Measurements from ENCODE around the gene RNF126.
"Not testable (repeated sequence)": the region's sequence is repeated elsewhere in the genome, so short reads cannot be mapped to it uniquely, and the experiment has no call there.

RNF126 gene

DNA sequence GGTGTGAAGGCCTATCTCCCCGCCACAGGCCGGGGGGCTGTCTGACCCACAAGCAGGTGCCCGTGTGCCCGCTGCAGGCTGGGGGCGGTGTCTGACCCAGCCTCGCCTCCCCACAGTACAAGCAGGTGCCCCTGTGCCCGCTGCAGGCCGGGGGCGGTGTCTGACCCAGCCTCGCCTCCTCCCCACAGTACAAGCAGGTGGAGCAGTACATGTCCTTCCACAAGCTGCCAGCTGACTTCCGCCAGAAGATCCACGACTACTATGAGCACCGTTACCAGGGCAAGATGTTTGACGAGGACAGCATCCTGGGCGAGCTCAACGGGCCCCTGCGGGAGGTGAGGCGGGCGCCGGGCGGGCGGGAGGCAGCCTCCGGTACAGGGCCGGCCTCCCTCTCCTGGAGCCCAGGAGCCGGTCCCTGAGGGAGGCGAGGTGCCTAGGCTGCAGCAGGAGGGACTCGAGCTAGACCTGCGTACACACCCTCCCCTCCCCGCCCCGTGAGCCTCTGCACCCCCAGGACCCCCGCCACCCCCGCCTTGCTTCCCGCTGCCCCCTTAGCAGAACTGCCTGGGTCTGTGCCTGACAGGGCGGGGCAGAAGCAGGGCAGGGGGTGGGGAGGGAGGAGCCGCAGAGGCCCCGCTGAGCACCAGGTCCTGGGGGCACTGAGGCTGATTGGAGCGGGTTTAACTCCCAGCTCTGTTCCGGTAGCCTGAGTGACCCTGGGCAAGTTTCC is 52.8 kb downstream of the RNF126 start:
- no peak for DNase-seq

DNA sequence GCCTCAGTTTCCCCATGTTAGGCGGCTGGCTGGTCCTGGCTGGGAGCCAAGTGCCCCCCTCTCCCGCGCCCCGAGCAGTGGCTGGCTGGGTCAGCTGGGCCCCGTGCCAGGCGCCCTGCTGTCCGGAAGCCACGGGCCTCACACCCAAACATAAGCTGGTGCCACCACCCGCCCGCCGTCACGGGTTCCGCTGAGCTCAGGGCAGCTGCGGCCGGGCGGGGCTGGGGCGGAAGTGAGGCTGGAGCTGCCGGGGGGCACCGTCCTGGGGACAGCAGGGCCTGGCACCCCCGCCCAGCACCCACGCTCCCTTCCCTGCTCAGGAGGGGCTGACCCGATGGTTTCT is 54.0 kb downstream of the RNF126 start:
- no peak for DNase-seq

DNA sequence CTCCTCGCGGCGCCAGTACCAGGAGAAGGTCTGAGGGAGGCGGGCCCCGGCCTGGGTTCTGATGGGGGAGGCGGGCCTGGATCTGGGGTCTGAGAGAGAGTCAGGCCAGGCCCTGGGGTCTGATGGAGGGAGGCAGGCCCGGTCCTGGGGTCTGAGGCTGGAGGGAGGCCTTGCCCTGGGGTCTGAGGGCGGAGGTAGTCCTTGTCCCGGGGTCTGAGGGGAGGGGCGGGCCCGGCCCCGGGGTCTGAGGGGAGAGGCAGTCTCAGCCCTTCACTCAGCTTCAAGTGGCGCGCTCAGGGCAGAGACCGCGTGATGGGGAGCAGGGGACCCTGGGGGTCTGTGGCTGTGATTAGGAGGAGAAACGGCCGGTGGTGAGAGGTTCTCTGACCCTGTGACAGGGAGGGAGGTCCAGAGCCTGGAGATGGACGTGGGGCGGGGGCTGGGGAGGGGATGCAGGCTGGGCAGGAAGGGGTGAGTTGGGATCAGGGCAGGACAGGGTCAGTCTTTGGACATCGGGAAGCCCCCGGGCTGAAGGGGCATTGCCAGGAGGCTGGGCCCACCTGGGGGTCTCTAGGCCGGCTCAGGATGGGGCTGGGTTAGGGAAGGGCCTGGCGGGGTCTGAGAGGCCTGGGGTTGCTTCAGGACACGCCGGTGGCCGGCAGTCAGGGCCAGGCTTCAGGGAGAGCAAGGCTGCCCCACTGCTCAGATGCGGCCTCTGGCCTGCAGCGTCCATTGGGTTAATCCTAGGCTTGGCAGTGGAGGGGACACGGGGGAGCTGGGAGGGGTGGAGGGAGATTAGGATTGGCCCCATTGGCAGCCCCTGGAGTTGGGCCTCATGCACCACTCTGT is 54.6 kb downstream of the RNF126 start:
- DNase-seq: no peak

DNA sequence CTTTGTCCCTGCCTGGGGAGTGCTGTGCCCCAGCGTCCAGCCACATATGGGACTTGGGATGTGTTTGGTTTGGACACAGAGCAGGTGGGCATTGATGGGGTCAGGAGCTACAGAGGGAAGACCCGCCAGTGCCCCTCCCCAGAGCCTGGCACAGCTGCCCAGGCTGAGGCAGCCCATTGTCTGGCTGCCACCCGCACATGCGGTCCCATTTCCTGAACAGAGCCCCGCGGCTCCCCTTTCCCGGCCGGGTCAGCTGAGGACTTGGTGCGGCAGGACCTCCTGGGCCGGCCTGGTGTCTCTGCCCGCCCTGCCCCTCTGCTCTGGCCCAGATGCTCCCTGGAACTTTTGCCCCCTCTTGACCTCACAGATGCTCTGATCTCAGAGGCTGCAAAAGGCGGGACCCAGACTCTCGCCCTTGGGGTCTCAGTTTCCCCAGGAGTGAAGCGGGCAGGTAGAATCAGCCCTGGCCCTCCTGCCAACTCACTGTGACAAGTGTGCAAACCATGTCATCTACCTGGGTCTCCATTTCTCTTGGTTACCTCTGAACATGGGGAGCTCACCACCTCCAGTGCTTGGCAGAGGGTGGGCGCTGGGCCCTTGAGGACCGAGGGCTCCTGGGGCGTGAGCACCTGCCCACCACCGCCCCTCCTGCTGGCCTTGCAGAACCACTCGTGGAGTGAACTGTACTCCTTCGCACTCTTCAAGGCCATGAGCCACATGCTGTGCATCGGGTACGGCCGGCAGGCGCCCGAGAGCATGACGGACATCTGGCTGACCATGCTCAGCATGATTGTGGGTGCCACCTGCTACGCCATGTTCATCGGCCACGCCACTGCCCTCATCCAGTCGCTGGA is 55.5 kb downstream of the RNF126 start:
- DNase-seq: no peak

DNA sequence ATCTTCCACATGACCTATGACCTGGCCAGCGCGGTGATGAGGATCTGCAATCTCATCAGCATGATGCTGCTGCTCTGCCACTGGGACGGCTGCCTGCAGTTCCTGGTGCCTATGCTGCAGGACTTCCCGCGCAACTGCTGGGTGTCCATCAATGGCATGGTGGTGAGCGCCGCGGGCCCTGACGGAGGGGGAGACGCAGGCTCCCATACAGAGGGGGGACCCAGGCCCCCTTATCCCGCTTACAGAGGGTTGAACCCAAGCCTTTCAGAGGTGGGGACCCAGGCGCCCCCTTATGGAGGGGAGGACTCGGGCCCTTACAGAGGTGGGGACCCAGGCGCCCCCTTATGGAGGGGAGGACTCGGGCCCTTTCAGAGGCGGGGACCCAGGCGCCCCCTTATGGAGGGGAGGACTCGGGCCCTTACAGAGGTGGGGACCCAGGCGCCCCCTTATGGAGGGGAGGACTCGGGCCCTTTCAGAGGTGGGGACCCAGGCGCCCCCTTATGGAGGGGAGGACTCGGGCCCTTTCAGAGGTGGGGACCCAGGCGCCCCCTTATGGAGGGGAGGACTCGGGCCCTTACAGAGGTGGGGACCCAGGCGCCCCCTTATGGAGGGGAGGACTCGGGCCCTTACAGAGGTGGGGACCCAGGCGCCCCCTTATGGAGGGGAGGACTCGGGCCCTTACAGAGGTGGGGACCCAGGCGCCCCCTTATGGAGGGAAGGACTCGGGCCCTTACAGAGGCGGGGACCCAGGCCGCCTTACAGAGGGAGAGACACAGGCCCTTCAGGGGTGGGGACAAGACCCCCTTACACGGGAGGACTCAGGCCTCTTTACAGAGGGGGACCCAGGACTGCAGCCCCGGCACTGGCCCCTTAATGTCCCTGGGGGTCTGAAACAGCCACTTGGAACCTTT is 57.7 kb downstream of the RNF126 start:
- DNase-seq: not testable (repeated sequence)

DNA sequence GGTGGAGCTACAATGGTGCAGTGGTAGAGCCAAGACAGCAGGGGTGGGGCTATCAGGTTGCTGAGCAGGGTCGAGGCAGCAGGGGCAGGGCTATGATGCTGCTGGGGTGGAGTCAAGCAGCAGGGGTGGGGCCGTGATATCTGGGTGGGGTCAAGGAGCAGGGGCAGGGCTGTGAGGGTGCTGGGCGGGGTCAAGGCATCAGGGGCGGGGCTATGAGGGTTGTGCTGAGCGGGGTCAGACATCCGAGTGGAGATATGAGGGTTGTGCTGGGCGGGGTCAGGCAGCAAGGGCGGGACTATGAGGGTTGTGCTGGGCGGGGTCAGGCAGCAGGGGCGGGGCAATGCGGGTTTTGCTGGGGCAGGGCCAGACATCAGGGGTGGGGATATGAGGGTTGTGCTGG is 58.7 kb downstream of the RNF126 start:
- no peak for DNase-seq

DNA sequence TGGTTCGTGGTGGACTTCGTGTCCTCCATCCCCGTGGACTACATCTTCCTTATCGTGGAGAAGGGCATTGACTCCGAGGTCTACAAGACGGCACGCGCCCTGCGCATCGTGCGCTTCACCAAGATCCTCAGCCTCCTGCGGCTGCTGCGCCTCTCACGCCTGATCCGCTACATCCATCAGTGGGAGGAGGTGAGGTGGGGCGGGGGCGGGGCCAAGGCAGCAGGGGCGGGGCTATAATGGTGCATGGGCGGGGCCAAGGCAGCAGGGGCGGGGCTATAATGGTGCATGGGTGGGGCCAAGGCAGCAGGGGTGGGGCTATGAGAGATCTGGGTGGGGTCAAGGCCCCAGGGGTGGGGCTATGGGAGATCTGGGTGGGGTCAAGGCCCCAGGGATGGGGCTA is 59.2 kb downstream of the RNF126 start:
- DNase-seq: not testable (repeated sequence)

DNA sequence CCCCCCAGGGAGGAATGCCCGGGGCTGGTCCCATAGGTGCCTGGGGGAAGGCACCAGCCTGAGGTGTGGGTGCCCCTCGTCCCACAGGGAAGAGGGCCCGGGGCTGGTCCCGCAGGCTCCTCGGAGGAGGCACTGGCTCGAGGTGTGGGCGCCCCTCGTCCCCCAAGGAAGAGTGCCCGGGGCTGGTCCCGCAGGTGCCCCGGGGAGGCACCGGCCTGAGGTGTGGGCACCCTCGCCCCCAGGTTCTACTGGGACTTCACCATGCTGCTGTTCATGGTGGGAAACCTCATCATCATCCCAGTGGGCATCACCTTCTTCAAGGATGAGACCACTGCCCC is 59.7 kb downstream of the RNF126 start:
- not testable (repeated sequence) for DNase-seq

DNA sequence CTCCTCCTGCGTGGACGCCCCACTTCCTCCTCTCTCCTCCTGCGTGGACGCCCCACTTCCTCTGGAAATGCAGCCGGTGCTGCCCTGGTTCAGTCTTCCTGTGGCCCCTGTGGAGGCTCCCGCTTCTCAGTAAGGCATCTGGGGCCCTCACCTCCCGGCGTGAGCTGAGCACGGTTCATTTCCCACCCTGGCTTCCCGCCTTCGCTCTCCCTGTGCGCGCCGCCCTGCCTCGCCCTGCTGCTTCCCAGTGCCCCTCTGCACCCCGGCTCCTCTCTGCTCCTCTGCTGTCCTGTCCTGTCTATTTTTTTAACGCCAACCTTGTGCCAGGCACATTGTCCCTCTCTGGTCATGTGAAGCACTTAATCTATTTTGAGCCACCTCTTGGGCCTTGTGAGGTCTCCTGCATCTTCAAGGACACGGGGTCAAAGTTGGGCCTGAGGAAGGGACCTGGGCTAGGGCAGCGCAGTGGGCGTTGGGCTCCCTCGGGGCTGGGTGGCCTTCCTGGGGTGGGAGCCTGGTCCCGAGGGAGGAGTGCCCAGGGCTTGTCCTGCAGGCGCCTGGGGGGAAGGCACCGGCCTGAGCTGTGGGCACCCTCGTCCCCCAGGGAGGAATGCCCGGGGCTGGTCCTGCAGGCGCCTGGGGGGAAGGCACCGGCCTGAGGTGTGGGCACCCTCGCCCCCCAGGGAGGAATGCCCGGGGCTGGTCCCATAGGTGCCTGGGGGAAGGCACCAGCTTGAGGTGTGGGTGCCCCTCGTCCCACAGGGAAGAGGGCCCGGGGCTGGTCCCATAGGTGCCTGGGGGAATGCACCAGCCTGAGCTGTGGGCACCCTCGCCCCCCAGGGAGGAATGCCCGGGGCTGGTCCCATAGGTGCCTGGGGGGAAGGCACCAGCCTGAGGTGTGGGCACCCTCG is 60.4 kb downstream of the RNF126 start:
- DNase-seq: no peak

DNA sequence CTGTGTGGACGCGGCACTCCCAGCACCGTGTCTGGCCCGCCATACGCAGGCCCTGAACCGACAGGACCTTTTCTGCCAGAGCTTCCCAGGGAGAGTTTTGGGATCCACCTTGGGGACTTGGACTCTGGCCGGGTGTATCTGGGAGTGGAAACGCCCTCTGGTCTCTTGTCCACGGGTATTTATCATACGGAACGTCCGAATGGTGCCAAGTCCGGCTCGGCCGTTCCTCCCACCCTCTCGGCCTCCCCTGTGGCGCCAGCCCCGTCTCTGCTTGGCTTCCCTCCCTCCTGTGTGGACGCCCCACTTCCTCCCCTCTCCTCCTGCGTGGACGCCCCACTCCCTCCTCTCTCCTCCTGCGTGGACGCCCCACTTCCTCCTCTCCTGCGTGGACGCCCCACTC is 61.2 kb downstream of the RNF126 start:
- no peak for DNase-seq

DNA sequence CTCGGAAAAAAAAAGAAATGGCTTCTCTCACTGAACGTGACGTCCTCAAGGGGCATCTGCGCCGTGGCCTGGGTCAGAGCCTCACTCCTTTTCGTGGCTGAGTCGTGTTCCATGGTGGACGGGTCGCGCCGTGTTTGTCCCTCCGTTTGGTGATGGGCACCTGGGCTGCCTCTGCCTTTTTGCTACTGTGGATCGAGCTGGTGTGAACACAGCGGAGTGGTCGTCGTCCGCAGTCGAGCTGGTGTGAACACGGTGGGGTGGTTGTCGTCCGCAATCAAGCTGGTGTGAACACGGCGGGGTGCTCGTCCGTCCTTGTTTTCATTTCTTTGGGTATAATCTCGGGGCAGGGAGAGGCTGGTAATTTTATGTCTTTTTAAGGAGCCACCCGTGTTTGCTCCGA is 61.7 kb downstream of the RNF126 start:
- no peak for DNase-seq

Data from effector CD4-positive, alpha-beta T cell (primary cell).